Ishikawa (cell line): ENCODE data around the gene TRIM44.

ENCODE experiments used
- CEBPB ChIP-seq: IDR thresholded peaks from 2 replicates; pipeline ENCODE4 v1.6.1; 2012
- CREB1 ChIP-seq: IDR thresholded peaks from 2 replicates; pipeline ENCODE4 v1.6.1; 2012; ENCODE audit warnings: low read depth
- EGR1 ChIP-seq: IDR thresholded peaks from 2 replicates; pipeline ENCODE4 v1.6.1; 2012
- EP300 ChIP-seq: IDR thresholded peaks from 2 replicates; pipeline ENCODE4 v1.6.1; 2012; ENCODE audit warnings: borderline replicate concordance
- FOXM1 ChIP-seq: IDR thresholded peaks from 2 replicates; pipeline ENCODE4 v1.6.1; 2012; ENCODE audit warnings: low read depth, borderline replicate concordance
- RAD21 ChIP-seq: IDR thresholded peaks from 2 replicates; pipeline ENCODE4 v1.6.1; 2012; ENCODE audit warnings: low read depth
- REST ChIP-seq: IDR thresholded peaks from 2 replicates; pipeline ENCODE4 v1.6.1; 2012; ENCODE audit warnings: low read depth, mild to moderate bottlenecking
- TAF1 ChIP-seq: IDR thresholded peaks from 2 replicates; pipeline ENCODE4 v1.6.1; 2012; ENCODE audit warnings: low read depth, mild to moderate bottlenecking
- TEAD4 ChIP-seq: IDR thresholded peaks from 2 replicates; pipeline ENCODE4 v1.6.1; 2012
- USF1 ChIP-seq: IDR thresholded peaks from 2 replicates; pipeline ENCODE4 v1.6.1; 2012

- TF ChIP-seq TAF1 (no peak), EGR1 (no peak), EP300 (no peak), REST (no peak), FOXM1 (no peak), CEBPB (no peak), RAD21 (no peak), CREB1 (no peak), USF1 (no peak), TEAD4 (no peak)
Observed at GRCh38 chr11:35791088-35791958, 128.7 kb downstream of the TRIM44 start.
